GM18951 (cell line): ENCODE results near the gene CRACDL.

ENCODE experiments used
- POLR2A ChIP-seq: IDR thresholded peaks from 4 replicates; pipeline ENCODE4 v1.6.1; 2011; ENCODE audit warnings: mild to moderate bottlenecking; ENCODE audit not compliant: insufficient read length, insufficient read depth; ENCODE audit errors: extremely low read depth
- in situ Hi-C: fragments of 300-500 bp; cut with MboI; formaldehyde crosslinking; loops from one replicate; pipeline ENCODE4 v1.12.0; 2022; ENCODE audit warnings: low sequenced_read_pairs, mixed read lengths, inconsistent platforms; ENCODE audit not compliant: unreplicated experiment

CRACDL gene

DNA sequence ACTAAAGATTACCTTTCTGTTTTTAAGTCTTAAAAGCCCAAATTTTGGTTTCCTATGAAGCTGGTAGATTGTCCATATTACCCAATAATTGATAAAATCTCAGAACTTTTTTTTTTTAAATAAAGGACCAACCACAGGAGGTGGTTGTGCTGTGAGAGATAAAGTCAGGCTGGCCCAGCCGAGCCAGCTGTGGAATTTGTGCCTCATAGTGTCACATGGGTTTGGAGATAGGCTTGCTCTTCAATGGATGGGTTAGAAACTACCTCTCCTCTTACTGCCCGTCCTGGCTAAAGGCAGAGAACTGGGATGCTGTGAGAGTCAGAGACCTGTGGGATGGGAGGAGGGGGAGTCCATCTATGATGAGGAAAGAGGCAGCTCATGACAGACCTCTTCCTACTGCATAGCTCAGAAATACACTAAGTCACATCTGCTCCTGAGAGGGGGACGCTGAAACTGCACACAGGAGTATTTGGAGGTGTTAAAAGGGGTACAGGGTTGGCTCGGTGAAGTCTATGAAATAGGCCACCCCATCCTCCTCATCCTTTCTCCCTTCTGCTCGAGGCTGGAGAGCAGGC lies 105.4 kb downstream of the CRACDL start:
- no peak for TF ChIP-seq POLR2A
- in situ Hi-C loops: loop anchor here (10.0 to 25.0 kb wide), 2 partner anchors 186 to 418 kb away; no protein-coding TSS in a partner anchor

- in situ Hi-C loops: loop anchor here (10.0 to 25.0 kb wide), 2 partner anchors 185 to 417 kb away; no protein-coding TSS in a partner anchor
- TF ChIP-seq POLR2A: no peak
These were observed 106.3 kb downstream of the CRACDL start for GRCh38 chr2:98829581-98830270.

DNA sequence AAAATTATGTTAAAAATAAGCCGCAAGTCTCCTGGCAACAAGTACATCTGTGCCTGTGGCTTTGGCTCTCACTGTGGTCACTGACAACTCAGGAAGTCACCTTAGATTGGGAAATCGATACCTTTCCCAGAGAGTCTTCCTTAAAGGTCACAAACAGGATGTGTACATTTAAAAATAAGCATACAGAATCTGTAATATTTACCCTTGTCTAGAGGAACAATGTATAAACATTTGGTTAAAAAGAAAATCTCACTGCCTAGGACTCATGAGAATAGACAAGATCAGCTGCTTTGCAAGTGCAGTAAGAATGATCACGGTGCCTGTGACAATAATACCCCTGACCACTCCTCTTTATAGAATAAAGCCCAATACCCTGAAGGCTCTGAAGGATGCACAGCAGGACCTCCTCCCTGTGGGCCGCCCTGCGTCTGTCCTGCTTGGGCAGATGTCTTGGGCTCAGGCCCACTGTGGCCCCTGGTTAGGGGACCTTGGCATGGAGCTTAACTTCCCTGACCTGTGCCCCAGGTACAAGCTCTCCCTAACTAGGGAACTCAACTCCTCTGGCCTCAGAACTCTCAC lies 107.1 kb downstream of the CRACDL start:
- in situ Hi-C loops: loop anchor here (25.0 kb wide), 1 partner anchor 417 kb away; no protein-coding TSS in a partner anchor
- no peak for TF ChIP-seq POLR2A

GRCh38 chr2:98828369-98828744 lies 107.7 kb downstream of the CRACDL start:
- in situ Hi-C loops: loop anchor here (25.0 kb wide), 1 partner anchor 416 kb away; no protein-coding TSS in a partner anchor

GRCh38 chr2:98827625-98828368 lies 108.2 kb downstream of the CRACDL start:
- in situ Hi-C loops: loop anchor here (25.0 kb wide), 1 partner anchor 415 kb away; no protein-coding TSS in a partner anchor
- no peak for TF ChIP-seq POLR2A

More at GRCh38 chr2:98828369-98828744, 107.7 kb downstream of the CRACDL start:
- no peak for TF ChIP-seq POLR2A

- in situ Hi-C loops: loop anchor here (25.0 kb wide), 1 partner anchor 415 kb away; no protein-coding TSS in a partner anchor
- TF ChIP-seq POLR2A: no peak
These were observed 109.2 kb downstream of the CRACDL start for GRCh38 chr2:98826856-98827255.

- no peak for TF ChIP-seq POLR2A
- in situ Hi-C loops: loop anchor here (25.0 kb wide), 1 partner anchor 414 kb away; no protein-coding TSS in a partner anchor
These were observed 110.2 kb downstream of the CRACDL start for GRCh38 chr2:98825858-98826257.

GRCh38 chr2:98825404-98825803 lies 110.6 kb downstream of the CRACDL start:
- in situ Hi-C loops: loop anchor here (25.0 kb wide), 1 partner anchor 413 kb away; no protein-coding TSS in a partner anchor
- TF ChIP-seq POLR2A: no peak

DNA sequence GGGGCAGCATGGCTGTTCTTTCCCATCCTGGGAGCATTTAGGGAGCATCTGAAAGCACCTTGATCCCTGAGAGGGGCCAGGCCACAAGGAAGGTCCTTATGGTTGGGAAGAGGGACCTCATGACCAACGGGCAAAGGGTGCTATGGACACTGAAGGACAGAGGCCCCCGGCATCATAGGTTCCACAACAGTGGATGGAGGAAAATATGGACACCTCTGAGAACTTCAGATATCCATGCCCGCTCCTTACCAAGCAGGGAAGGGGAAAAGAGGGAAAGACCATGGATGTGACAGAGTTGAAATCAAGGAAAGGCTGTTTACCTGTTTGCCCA lies 111.0 kb downstream of the CRACDL start:
- in situ Hi-C loops: loop anchor here (25.0 kb wide), 1 partner anchor 413 kb away; no protein-coding TSS in a partner anchor
- TF ChIP-seq POLR2A: no peak

DNA sequence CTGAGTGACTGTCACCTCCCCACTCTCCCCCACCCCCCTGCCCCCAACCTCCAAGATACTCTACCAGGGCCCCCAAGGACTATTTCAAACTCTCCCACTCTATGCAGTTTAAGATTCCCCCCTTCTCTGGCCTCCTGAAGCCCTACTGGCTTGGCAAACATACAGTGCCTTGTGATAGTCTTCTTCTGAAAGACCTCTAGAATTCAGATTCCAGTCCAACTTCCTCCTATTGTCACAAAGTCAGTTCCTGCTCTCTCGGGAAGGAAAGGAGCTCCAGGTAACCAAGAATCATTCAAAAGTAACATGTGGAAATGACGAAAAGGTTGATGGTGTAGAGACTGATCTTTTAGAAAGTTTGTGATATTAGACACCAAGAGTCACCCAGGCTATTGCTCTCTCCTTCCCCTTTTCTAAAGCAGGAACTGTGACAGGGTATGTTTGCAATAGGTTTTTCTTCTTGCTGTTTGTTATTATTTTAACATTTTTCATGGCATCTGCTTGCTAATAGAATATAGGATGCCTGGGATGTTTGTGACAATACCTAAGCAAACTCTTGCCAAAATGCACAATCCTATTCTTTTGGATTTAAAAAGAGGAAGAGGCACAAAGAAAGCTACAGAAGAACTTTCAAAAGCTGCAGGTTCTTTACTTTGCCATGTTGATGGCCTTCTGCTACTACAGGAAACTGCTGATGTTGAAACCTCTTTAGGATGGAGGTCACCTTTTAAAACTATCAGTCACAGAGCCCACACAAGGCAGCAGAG lies 111.6 kb downstream of the CRACDL start:
- no peak for TF ChIP-seq POLR2A
- in situ Hi-C loops: loop anchor here (25.0 kb wide), 1 partner anchor 412 kb away; no protein-coding TSS in a partner anchor

GRCh38 chr2:98823196-98824170 lies 112.5 kb downstream of the CRACDL start:
- in situ Hi-C loops: no loop called here
- no peak for TF ChIP-seq POLR2A

- in situ Hi-C loops: no loop called here
These were observed 113.5 kb downstream of the CRACDL start for GRCh38 chr2:98822301-98823164.

More at GRCh38 chr2:98822301-98823164, 113.5 kb downstream of the CRACDL start:
- TF ChIP-seq POLR2A: no peak
